GM18951 (cell line): Measurements from ENCODE around the gene EGLN2.

Experiments used
- POLR2A ChIP-seq: IDR thresholded peaks from 4 replicates; pipeline ENCODE4 v1.6.1; 2011; ENCODE audit warnings: mild to moderate bottlenecking; ENCODE audit not compliant: insufficient read length, insufficient read depth; ENCODE audit errors: extremely low read depth
- in situ Hi-C: fragments of 300-500 bp; cut with MboI; formaldehyde crosslinking; loops from one replicate; pipeline ENCODE4 v1.12.0; 2022; ENCODE audit warnings: low sequenced_read_pairs, mixed read lengths, inconsistent platforms; ENCODE audit not compliant: unreplicated experiment

The EGLN2 gene

GRCh38 chr19:40801426-40802299 lies 2.7 kb downstream of the EGLN2 start:
- in situ Hi-C loops: no loop called here
- TF ChIP-seq POLR2A: no peak

- no peak for TF ChIP-seq POLR2A
- in situ Hi-C loops: no loop called here
These were observed 3.5 kb downstream of the EGLN2 start for GRCh38 chr19:40802300-40803169.

- TF ChIP-seq POLR2A: no peak
- in situ Hi-C loops: no loop called here
These were observed 4.3 kb downstream of the EGLN2 start for GRCh38 chr19:40803170-40803856.

GRCh38 chr19:40803857-40804782 lies 5.1 kb downstream of the EGLN2 start:
- TF ChIP-seq POLR2A: no peak
- in situ Hi-C loops: no loop called here

GRCh38 chr19:40804783-40805242 lies 5.8 kb downstream of the EGLN2 start:
- TF ChIP-seq POLR2A: no peak
- in situ Hi-C loops: no loop called here

- TF ChIP-seq POLR2A: no peak
- in situ Hi-C loops: no loop called here
These were observed 6.4 kb downstream of the EGLN2 start for GRCh38 chr19:40805258-40805868.

GRCh38 chr19:40806423-40807146 lies 7.6 kb downstream of the EGLN2 start:
- TF ChIP-seq POLR2A: no peak
- in situ Hi-C loops: no loop called here

GRCh38 chr19:40807147-40808020 lies 8.4 kb downstream of the EGLN2 start:
- TF ChIP-seq POLR2A: no peak
- in situ Hi-C loops: no loop called here

GRCh38 chr19:40808021-40808325 lies 9.0 kb downstream of the EGLN2 start:
- TF ChIP-seq POLR2A: no peak
- in situ Hi-C loops: no loop called here

GRCh38 chr19:40808497-40808896 lies 9.5 kb downstream of the EGLN2 start:
- in situ Hi-C loops: no loop called here
- no peak for TF ChIP-seq POLR2A
